Suprapubic skin (tissue), 3 donors: ENCODE data around the gene DYNC2H1.

Source experiments
- CTCF ChIP-seq, 2 donors: fragments of 200-600 bp in 1 of 2; fragments of 450-650 bp in 1 of 2; sonication (generic) in 1 of 2; IDR thresholded peaks; one replicate each; pipeline ENCODE4 v1.5.1; 2016 to 2019; ENCODE audit warnings: antibody characterized with exemption in 2 of 2, mild to moderate bottlenecking in 1 of 2, moderate library complexity in 1 of 2
- POLR2A ChIP-seq, 2 donors: fragments of 450-650 bp; IDR thresholded peaks; one replicate each; pipeline ENCODE4 v1.6.1; 2017; ENCODE audit warnings: antibody characterized with exemption in 2 of 2, mild to moderate bottlenecking in 2 of 2, moderate library complexity in 2 of 2

GRCh38 chr11:103471546-103471945 lies 362.3 kb downstream of the DYNC2H1 start:
- TF ChIP-seq CTCF (IDR thresholded peaks at IDR 0.05) (no peak), POLR2A (IDR thresholded peaks at IDR 0.05) (no peak)
